ENCODE data around the gene RBMS3.

Gene RBMS3

DNA sequence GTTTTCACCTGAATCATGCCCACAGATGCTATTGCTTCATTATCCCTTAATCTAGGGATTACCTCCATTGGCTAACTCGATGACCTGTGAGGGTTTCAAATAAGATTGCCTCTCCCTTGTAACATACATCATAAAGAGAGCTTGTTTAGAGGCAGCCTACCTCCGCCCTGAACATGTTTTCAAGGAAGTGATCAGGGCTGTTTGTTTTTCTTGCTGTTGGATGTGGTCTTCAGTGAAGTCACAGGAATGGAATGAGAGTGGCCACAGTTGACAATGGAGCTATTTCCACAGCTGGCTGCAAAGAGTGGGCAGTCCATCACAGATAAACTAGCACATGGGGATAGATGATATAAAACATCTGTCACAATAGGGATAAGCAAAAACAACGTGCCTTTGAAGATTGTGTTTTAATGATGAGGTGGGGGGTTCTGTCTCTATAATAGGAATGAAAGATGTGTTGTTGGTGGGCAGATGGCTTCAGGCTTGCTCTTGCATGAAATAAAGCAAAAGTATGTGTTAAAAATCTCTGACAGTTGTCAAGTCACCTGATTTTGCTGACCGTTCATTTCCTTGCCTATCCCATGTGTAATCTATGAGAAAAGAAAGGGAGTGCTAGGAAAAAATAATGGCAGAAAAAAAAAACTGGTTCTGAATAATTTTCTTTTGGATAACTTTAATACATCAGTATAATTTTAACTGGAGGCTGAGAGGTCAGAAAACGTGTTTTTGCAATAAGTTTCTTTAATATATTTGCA, 642.3 kb downstream of the RBMS3 start:
- DNase-seq = peak; percentile 20

DNA sequence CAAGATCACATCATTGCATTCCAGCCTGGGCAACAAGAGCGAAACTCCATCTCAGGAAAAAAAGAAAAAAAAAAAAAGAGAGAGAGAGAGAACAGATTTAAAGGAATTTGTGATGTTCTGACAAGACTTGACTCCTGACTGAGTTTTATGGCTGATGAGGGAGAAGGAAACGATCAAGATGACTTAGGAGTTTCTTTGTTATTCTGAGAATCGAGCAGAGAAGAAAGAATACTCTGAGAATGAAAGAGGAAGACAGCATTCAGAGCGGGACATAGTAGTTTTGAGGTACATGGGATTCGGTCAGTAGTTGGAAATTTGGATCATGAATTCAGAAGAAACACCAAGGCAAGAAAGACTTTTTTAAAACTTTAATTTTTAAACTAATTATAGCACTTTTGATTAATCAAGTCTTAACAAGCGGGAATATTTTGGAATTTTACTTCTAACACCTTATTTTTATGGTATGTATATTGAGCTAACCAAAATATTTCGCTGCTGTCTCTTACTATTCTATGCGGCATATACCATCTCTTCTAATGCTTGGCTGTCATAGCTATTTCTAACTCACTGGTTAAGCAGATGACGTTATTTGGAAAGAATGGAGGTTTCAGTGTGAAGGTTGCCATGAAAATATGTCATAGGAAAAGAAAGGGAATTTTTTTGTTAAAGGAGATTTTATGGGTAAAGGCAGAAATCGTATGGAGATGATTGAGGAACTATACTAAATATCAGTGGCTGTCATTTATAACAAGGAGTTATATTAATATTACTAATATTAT, 644.1 kb downstream of the RBMS3 start:
- DNase-seq = no peak

DNA sequence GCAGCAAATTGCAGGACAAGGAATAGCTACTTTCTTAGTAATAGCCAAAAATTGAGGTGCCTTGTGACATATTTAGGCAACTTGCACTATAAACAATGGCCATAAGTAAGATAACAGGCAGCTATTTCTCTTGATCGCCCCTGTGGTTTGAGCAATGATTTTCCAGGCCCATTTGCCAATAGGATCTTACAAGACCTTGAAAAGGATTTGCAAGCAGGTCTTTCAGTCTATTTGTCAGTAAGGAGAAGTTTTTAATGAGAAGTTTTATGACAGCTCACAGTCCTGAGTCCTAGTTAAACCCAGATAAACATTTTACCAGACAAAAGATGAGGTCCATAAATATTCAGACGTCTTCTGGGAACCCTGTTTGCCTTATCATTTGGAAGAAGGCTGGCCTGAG, 645.5 kb downstream of the RBMS3 start:
- no peak for DNase-seq

DNA sequence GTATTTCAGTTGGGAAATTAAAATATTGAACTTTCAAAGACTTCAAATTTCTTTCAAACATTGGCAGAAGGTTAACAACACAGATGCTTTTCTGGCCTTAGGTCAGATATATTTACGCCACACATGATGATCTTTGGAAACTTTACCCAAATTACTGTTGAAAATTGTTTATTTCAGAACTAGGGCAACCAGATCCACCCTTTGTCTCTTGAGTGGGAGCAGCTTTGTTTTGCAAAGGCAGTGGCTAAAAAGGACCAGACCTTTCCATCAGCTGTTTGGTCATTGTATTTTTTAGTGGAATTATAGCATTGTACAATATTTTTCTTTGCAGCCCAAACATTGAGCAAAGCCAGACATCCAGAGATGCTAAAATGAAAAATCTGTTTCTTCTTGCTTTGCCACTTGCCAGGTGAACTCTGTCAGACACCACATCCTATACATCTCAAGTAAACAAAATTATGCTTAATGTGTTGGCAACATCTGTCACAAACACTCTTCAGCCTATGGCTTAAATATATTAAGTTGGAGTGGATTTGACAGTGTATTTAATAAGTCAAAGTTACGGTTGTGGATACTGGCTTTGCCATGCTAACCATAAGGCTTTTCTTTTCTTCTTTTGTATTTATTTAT, 651.9 kb downstream of the RBMS3 start:
- DNase-seq = no peak

DNA sequence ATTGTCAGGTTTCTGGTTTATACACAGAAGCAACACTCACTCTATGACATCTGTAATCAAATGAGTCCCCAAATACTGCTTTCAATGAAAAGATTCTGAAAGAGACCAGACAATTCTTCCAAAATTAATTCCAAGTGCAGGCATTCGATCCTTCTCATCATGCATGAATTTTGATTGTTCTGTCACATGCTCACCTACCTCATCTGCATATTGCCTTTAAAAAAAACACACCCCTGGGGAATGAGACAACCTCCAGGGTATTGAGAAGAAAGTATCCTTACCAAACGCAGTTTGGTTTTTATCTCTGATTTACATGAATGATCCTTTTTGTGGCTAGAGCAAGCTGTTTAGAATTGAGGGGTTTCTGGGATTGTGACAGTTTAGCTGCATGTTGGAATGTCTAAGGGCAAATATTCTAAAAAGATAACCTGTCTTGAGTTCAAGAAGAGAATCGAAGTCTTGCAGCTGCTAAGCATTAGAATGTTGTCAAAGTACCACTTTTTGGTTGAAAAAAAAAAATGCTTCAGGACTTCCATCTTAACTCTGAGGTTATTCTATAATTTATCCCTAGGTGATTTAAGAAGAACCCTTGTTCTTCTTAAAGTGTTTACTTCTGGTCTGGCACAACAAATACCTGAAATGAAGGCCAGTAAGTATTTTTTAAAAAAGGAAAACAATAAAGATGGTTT, 653.1 kb downstream of the RBMS3 start:
- no peak for DNase-seq

DNA sequence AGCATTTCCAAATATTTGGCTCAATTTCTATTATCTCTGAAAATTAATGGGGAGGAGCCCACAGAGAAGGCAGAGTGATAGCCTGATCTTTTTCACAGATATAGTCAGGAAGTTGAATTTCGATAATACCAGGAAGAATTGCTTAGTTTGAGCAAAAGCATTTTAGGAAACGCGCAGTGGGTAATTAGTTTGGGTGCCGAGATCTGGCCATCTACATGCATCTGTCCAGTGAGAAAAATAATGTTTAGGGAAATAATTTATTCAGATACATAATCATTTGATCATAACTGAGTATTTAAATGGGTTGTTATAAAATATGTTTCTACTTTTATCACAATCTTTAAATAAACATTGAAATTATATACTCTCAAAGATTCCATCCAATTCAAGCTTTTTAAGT, 653.9 kb downstream of the RBMS3 start:
- DNase-seq = no peak

DNA sequence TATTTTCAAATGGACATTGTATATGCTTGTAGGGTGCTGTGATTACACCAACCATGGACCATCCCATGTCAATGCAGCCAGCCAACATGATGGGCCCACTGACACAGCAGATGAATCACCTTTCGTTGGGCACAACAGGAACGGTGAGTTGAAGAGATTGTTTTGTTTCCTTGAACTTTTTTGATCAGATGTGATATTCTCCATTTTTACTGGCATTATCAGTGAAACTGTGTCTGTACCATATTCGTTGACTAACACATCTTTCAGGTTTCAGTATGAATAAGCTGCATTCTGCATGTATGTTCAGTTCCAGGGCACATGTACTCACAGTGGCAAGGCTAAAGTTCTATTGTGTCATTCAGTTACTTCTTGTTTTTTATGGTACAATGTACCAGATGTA, 655.2 kb downstream of the RBMS3 start:
- no peak for DNase-seq

DNA sequence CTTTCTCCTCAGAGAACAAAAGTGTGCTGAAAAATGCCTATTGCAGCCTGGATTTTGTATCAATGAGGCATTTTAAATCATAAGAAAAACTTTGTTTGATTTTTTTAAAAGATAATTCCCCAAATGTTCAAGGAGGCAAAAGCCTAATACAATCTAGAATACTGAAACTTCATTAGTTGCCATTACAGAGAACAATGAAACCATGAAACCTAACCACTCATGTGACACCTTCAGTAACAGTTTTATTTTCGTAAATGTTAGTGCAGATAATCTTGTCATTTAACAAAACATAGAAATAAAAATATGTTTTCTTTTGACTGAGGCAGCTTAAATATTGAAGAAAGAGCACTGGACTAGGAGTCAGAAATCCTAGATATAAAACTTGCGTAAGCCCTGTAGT, 655.9 kb downstream of the RBMS3 start:
- DNase-seq = no peak

DNA sequence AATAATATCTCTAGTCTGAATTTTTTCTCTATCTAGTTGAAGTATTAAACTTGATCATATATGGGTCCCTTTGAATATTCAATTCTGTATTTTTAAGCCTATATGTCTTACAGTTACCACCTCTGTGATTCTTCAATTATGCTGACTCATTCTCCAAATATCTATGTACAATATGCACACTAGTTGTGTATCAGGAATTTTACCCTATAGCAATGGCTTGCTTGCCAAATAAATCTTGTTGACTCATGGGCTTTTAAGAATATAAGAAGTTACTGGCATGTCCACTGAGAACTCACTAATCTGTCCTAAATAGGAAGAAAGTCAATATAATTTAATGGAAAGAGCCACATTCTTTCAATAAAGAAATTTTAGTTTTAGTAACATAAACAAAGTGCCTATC, 656.3 kb downstream of the RBMS3 start:
- DNase-seq = no peak

DNA sequence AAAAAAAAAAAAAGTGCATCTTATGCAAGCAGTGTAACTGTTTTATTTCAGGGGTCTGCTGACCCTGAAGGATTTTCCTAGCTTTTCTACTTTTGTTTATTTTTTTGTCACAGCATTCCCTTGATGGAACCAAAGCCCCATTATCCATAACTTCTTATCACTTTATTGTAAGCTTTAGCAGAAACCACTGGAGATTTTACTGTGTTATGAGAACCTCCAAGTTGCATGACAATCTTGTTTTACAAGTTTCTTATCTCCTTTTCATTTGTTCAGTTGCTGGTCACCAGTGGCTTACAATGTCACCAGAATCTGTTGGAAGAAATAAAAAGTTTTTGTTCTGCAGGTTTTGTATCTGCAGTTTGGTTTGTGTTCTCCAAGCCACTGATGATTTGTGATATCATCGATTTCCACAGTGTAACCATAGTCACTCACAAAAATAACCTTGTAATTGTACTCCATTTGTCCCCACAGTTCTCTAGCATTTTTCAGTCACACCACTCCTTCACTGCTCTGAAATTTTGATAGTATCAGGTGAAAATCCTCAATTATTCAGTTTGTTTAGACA, 660.0 kb downstream of the RBMS3 start:
- DNase-seq = no peak

DNA sequence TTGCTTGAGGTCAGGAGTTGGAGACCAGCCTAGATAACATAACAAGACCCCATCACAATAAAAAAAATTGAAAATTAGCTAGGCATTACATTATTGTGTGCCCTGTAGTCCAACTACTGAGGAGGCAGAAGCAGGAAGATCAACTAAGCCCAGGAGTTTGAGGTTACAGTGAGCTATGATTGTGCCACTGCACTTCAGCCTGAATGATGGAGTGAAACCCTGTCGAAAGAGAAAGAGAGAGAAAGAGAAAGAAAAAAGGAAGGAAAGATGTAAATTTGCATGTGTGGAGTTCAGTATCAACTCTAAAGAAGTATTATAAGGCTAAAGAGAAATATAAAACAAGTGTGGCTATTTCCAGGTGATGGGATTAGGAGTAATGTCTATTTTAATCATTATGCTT, 661.4 kb downstream of the RBMS3 start:
- DNase-seq = no peak

DNA sequence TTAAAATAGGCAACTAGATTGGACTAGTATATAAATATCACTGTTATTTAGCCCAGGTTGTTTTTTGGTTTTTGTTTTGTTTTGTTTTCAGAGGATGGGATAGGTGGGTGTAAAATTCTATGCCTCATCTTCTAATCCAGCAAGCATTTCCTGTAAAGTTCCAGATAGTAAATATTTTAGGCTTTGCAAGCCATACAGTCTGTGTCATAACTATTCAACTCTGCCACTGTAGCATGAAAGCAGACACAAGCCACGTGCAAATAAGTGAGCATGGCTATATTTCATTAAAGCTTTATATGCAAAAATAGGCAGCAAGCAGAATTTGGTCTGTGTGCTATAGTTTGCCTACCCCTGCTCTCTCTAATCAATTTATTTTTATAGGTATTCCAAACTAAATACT, 668.3 kb downstream of the RBMS3 start:
- DNase-seq = peak; percentile 0

DNA sequence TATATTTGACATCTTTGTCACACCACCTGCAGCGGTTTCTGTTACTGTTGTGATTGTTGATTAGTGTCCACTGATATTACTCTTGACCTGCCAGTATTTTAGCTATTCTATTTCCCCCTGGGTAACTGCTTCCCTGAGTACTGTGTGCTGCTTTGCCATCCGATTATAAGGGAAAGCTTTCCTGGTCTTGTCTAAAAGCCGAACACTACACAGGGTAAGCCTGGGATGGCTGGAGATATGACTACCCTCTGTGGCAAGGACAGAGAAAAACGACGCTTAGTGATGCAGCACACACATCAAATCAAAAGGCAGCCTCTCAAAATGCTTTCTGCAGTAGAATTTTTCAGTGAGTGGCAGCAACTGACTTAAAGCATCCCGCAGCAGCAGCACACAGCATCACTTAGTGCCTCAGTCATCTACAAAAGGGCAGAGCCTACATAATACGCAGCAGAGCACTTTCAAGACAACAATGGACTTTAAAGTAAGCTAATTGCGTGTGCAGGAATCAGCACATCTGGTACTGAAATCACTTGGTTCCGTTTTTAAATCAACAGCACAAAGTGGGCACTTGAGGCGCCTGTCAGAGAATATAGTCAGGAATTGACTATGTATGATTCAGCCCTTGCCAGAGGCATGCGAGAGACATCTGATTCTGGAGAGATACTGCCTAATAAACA, 669.2 kb downstream of the RBMS3 start:
- DNase-seq = peak; percentile 0

DNA sequence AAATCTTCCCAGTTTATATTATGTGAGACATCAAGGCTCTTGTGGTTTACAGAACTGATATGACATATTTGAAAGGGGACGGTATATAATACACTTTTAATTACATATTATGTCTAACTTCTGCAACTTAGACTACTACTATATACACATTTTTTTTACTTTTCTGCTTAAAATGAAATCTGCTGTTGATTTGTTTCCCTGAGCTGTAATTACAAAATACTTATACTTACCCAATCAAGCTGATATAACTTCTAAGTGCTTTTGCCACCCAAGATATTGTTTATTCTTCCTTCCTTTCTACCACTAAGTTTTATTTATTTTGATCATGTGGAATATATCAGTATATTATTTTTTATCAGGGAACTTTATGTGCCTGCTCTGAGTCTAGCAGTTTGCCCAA, 671.6 kb downstream of the RBMS3 start:
- DNase-seq = no peak

DNA sequence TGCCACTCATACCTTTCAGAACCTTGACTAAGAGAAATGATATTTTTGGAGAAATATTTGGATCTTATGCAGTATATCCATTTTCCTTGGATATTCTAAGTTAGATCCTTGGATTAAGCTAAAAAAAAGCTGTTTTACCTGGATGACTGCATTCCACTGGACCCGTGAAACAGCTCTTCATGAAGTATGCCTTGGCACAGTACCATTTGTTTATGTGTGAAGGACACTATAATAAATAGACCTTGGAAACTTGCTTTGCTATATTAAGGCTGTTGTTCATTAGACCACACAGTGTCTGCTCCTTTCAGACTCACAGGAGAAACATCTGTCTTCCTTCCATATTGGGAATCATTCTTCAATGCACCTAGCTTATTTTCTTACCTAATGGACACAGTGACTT, 674.5 kb downstream of the RBMS3 start:
- no peak for DNase-seq

DNA sequence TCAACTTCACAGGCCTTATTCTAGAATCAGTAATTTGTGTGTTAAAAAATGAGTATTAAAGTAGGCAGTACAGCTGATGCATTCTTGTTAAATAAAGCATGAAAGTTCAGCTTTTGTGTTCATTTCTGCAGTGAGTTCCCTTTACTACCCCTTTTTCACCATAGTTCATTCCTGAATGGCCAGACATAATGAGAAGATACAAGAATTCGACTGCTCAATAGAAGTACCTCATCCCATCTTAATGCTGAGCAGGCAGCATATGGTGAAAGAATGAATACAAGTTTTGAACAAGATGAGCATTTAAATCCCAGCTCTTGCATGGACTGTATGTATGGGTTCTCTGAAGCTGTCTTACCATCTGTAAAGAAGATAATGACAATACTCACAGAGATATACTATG, 677.9 kb downstream of the RBMS3 start:
- DNase-seq = no peak

DNA sequence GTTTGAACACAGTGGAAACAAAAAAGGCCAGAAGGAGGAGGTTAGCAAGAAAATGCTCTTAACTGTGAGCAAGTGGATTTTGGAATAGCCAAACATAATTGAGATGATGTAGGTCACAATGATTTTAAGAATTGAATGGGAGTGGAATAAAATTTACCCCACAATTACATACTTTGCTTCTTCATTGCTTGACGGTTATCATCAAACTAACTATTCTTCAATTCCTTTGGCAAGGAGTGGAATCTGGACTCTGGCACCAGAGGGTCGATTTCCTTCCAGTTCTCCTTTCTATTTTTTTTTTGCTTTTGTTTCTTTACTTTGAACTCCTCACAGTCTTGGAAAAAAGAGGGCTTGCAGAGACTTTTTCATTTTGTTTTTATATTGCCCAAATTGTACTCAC, 691.0 kb downstream of the RBMS3 start:
- DNase-seq = no peak

DNA sequence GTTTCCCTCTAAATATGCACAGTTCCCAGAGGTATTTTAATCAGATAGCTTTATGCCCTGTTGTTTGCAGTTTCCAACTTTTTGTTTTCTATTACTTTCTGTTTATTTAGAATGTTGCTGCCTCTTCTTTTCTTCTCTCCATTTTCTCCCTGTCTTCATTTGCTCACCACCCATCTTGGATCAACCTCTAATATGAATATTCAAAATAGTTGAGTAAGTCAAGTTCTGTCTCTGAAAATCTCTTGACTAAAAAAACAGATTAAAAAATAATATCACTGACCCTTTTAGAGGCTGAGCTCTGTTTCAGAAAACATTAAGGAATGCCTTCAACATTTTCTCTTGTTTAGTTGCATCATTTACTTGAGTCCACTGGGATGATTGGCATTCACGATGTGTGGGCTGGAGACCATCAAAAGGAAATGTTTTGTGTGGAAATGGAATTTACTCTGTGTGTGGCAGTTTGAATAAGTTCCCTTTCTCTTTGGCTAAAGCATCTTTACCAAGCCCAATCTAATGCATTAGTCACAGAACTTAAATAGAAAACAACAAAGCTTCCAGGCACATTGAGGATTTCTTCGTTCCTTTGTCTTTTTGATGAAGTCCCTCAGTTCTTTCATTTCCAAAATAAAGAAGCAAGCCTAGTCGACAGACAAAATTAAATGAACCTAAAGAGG, 691.6 kb downstream of the RBMS3 start:
- DNase-seq = no peak

DNA sequence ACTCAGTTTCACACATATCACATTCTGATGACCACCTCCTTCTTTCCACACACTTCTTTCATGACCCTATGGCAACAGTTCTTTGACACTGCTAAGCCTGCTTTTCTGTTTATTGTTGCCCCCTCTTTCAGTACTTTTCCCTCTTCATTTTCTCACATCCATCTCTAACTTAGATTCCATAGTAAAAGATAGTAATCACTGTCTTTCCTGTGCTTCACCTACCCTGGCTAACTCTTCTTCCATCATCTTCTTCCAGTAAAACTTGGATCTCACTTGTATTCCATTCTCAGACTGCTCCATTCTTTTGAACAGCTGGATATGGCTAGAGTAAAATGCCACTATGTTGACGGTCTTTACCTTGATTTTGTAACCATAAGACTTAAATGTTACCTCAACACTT, 692.9 kb downstream of the RBMS3 start:
- DNase-seq = no peak

DNA sequence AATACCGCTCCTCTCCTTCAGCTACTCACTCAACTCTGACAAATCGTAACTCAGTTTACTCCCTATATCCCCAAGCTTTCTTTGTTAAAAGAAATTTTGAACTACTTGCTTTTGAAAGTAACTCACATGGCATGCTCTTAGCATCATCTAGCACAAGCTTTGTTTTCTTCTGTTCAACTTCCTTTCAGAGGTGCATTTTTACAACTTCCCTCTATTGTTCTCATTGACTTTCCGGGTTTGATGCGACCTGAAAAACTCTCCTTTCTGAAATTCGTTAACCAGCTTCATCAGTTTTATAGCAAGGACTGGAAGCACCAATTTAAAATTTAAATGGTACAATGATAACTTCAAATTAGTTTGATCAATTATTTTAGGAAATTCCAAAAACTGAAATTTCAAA, 696.0 kb downstream of the RBMS3 start:
- no peak for DNase-seq

DNA sequence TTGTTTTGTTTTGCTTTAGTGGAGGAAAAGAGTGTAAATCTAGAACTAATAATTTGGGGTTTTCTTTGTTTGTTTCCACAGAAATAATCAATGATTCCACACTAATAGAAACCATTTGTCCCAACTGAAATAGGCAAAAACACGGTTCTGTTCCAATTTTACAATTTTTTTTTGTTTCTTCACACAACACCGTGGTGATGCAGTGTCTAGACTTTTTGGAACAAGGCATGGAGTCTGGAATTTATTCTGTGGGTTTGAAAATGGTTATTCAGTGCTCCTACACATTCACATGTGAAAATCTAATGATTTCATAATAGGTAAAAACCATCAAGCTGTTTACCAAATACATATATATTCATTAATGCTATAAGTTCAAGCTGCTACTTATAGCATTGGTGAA, 696.5 kb downstream of the RBMS3 start:
- no peak for DNase-seq

DNA sequence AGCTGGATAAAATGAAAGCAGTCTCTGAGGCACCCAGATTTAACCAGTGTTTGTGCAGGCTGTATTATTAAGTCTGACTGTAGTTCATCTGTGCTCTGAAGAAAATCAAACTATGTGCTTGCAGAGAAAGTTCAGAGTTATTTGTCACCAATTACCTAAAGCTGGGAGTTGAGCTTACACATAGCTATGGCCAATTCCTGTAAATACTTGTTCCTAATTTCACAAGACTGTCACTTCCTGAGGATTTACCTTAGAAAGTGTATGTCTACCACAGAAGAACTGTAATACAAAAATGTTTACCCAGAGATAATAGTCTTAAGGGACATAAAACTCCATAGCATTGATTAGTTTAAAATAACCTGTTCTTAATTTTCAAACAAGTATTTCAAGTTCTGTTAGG, 697.2 kb downstream of the RBMS3 start:
- no peak for DNase-seq

All from DMS53 (cell line).